Sciatic nerve (tissue), 2 donors: ENCODE measurements around the gene OR2A42. TPM values are rescaled to one million over a fixed set of nuclear protein-coding genes. Genes with fewer than 3 reads are reported as not detected.
A peak's percentile ranks its signal among the peaks of the same experiment; 100 is the strongest.
"Not testable (repeated sequence)": the region's sequence is repeated elsewhere in the genome, so short reads cannot be mapped to it uniquely, and the experiment has no call there.

ENCODE experiments used
- ATAC-seq: fragments of 200-7000 bp; cut with Tn5 transposase; one replicate; pipeline ENCODE4 v1.9.1; 2020; ENCODE audit warnings: mild to moderate bottlenecking, moderate library complexity
- DNase-seq: peaks from one replicate; pipeline ENCODE4 v3.0.0-alpha.2; 2020; ENCODE audit warnings: low spot score
- intact Hi-C: fragments of 100-400 bp; cut with DNase I; formaldehyde crosslinking; loops from one replicate; pipeline ENCODE4 v1.14.2; 2022
- total RNA-seq: library from RNA; stranded (reverse); fragmentation: NEBNext Ultra II Directional; extraction: Animal tissue kit (Norgen Biotek cat#: 25700); gene quantifications from one replicate; pipeline ENCODE4 v1.2.1, GENCODE V29; 2021
- donor health status: DM: no; HTN: no; CAD: no.
- donor health status: DM: no; HTN: no; CAD: no.

OR2A42 gene
- total RNA-seq, 1 donor from 2014 or later = 0.27 TPM

DNA sequence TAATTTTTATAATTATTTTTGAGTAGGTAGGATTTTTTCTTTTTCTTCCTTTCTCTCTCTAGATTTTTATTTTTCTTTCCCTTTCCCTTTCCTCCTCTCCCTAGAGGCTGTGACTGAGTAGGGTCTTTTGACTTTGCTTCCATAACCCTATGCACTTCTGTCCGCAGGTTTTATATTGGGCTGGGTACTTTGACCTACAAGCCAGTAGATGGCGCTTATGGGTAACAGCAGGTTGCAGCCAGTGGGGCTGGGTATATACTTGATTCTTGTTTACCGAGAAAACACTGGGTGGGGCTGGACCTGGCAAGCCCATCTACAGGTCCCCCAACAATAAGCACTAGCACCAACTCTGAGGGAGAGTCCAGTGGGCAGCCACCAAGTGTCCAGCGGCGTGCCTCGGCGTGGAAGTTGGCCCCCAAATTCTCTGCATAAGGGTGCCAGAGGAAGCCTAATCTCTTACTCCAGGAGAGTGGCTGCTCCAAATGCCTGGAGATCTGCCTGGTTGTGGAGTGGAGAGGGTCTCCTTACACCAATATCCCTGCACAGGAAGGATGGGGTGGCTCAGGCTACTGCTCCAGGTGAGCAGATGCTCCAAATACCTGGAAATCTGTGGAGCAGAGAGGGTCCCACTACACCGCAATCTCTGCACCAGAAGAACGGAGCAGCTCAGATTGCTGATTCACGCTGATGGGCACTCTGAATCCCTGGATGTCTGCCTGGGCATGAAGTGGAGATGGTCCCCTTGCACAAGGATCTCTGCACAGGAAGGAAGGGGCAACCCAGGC lies 60.8 kb downstream of the OR2A42 start:
- intact Hi-C loops, DNase-seq: not testable (repeated sequence)
- peak; percentile 83 for ATAC-seq

Other genes starting within 250 kb of the OR2A42 start
- not detected for gene OR6B1, start 239.3 kb downstream of the OR2A42 start, total RNA-seq
- gene OR2A5, start 190.7 kb downstream of the OR2A42 start, total RNA-seq = not detected
- not detected for gene OR2A25, start 169.8 kb downstream of the OR2A42 start, total RNA-seq
- gene OR2A12, start 153.3 kb downstream of the OR2A42 start, total RNA-seq = not detected
- not detected for gene OR2A2, start 130.0 kb downstream of the OR2A42 start, total RNA-seq
- gene OR2A14, start 116.4 kb downstream of the OR2A42 start, total RNA-seq = not detected
- gene CTAGE4, start 56.1 kb downstream of the OR2A42 start, total RNA-seq = 2.3 TPM
- 5.3 TPM for gene ARHGEF35, start 43.8 kb downstream of the OR2A42 start, total RNA-seq
- gene OR2A7, start 25.2 kb upstream of the OR2A42 start, total RNA-seq = 3.7 TPM
- gene CTAGE8, start 29.7 kb upstream of the OR2A42 start, total RNA-seq = 1.2 TPM
- 0.22 TPM for gene OR2A1, start 72.8 kb upstream of the OR2A42 start, total RNA-seq
- 12.8 TPM for gene ARHGEF5, start 115.8 kb upstream of the OR2A42 start, total RNA-seq
- not detected for gene NOBOX, start 164.1 kb upstream of the OR2A42 start, total RNA-seq